ENCODE measurements around the gene MFAP4. TPM values are rescaled to one million over a fixed set of nuclear protein-coding genes. Genes with fewer than 3 reads are reported as not detected.

The MFAP4 gene
- total RNA-seq, 1 donor from 2014 or later: 0.93 TPM

DNA sequence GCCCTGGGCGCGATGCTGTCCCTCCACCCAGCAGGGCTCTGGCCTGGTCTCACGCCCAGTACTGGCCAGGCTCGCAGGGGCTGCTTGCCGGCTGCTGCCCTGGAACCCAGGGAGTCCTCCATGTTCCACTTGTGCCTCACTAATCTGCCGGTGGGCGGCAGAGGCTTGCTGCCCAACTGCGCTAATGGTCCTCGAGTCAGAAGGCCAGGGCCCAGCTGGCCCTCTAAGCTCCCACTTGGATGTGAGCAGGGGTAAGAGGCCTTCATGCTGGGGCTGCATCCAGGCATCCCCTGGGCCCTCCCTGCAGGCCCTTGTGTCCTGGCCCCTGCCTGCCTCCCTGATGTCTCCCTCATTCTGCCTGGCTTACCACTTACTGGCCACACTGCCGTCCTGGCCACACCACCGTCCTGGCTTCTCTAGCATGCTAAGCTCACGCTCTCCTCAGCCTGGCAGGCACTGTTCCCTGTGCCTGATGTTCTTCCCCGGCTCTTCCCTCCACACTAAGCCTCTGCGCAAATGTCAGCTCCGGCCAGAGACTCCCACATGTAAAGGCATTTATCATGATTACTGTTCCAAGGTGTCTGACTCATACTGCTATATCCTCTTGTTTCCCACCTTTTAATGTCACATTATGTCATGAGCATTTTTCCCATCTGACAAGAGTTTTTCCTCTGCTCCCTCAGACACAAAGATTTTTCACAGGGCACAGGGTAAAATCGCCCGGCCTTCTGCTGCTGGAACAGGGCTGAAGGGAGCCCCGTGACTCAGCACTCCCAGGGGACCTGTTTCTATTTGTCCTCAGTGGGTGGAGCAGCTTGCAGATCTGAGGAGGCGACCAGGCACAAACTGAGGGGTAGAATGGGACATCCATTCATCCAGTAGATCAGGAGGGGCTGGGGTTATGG is 40.4 kb downstream of the MFAP4 start:
- H3K27ac Mint-ChIP-seq (ENCODE audit: unreplicated experiment): peak overlapping the region; percentile 67
- H3K4me1 ChIP-seq (ENCODE audit: insufficient read depth, low read length): peaks cover 32% of the 10 kb centered on the region
- peak overlapping the region; percentile 64 for H3K4me2 ChIP-seq (ENCODE audit: low read length)
- no peaks in the 10 kb centered on the region for H4K20me1 ChIP-seq (ENCODE audit: insufficient read depth, low read length)
- FAIRE-seq (peak; percentile 95), DNase-seq (ENCODE audit: low read depth) (peak; percentile 94)
- H2AFZ ChIP-seq (ENCODE audit: low read depth, low read length): no peak overlapping the region
- no peaks in the 10 kb centered on the region for H3K27me3 Mint-ChIP-seq (ENCODE audit: low read depth, unreplicated experiment)
- no peaks in the 10 kb centered on the region for H3K9me3 Mint-ChIP-seq (ENCODE audit: unreplicated experiment)
- no peak overlapping the region for H3K4me3 ChIP-seq (ENCODE audit: insufficient read depth, low read depth, low read length)
- peaks cover 2% of the 10 kb centered on the region for H3K36me3 Mint-ChIP-seq (ENCODE audit: low read depth, unreplicated experiment)
- H3K4me3 Mint-ChIP-seq (ENCODE audit: unreplicated experiment): peak overlapping the region; percentile 4
- H3K36me3 ChIP-seq (ENCODE audit: insufficient read depth, low read length): no peaks in the 10 kb centered on the region
- peaks cover 17% of the 10 kb centered on the region for H3K4me1 Mint-ChIP-seq (ENCODE audit: low read depth, unreplicated experiment)
- H3K27ac ChIP-seq (ENCODE audit: low read depth, low read length): peak overlapping the region; percentile 77
- TF ChIP-seq EZH2 (IDR thresholded peaks at IDR 0.05; ENCODE audit: insufficient read depth, low read length): no peak
- TF ChIP-seq, protein P1, sequence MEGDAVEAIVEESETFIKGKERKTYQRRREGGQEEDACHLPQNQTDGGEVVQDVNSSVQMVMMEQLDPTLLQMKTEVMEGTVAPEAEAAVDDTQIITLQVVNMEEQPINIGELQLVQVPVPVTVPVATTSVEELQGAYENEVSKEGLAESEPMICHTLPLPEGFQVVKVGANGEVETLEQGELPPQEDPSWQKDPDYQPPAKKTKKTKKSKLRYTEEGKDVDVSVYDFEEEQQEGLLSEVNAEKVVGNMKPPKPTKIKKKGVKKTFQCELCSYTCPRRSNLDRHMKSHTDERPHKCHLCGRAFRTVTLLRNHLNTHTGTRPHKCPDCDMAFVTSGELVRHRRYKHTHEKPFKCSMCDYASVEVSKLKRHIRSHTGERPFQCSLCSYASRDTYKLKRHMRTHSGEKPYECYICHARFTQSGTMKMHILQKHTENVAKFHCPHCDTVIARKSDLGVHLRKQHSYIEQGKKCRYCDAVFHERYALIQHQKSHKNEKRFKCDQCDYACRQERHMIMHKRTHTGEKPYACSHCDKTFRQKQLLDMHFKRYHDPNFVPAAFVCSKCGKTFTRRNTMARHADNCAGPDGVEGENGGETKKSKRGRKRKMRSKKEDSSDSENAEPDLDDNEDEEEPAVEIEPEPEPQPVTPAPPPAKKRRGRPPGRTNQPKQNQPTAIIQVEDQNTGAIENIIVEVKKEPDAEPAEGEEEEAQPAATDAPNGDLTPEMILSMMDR (IDR thresholded peaks at IDR 0.05; ENCODE audit: insufficient read depth, low read depth, low read length): no peak
- H3K9ac ChIP-seq (ENCODE audit: low read length): peak overlapping the region; percentile 65
- H3K27me3 ChIP-seq (ENCODE audit: insufficient read depth, low read length): no peaks in the 10 kb centered on the region
- H3K9me3 ChIP-seq (ENCODE audit: insufficient read depth, low read depth, low read length): no peaks in the 10 kb centered on the region
- H3K79me2 ChIP-seq (ENCODE audit: insufficient read depth, low read length): no peaks in the 10 kb centered on the region

DNA sequence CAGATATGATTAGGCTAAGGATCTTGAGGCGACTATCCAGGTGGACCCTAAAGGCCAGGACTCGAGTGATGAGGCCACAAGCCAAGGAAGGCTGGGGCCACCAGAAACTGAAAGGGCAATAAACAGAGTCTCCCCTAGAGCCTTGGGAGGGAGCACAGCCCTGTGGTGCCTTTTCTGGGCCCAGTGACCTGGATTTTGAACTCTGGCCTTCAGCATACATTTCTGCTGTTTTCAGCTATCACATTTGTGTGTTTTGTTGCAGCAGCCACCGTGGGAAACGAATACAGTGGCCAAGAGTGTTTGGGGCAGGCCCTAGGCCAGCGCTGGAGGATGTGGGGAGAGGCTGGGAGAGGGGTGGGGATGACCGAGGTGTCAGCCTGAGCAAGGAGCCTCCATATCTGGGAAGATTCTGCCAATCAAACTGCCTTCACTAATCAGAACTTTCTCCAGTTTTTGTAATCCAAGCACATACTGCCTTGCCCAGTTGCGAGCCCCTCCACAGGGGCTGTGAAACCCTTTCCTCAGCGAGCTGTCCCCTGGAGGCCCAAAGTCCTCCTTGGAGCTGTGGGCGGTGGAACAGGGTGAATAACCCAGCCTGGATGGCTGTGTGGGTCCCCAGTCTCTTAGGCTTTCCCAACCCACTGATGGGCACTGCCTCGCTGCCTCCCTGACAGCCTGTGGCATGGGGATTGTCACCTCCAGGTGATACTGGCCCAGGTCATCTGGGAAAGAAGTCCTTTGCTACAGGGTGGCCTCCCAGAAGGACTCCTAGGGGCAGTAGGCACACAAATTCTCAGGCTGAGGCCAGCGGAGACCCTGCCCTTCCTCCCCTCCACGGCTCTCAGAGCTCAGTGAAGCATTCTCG is 41.3 kb downstream of the MFAP4 start:
- Histone ChIP-seq H3K4me1 (ENCODE audit: insufficient read depth, low read length) (peaks cover 32% of the 10 kb centered on the region), H3K27ac (ENCODE audit: low read depth, low read length) (peak overlapping the region; percentile 77), H3K4me3 (ENCODE audit: insufficient read depth, low read depth, low read length) (no peak overlapping the region), H2AFZ (ENCODE audit: low read depth, low read length) (no peak overlapping the region), H3K9me3 (ENCODE audit: insufficient read depth, low read depth, low read length) (no peaks in the 10 kb centered on the region), H3K27me3 (ENCODE audit: insufficient read depth, low read length) (no peaks in the 10 kb centered on the region), H3K4me2 (ENCODE audit: low read length) (peak overlapping the region; percentile 64), H3K79me2 (ENCODE audit: insufficient read depth, low read length) (no peaks in the 10 kb centered on the region), H3K9ac (ENCODE audit: low read length) (peak overlapping the region; percentile 65), H3K36me3 (ENCODE audit: insufficient read depth, low read length) (no peaks in the 10 kb centered on the region), H4K20me1 (ENCODE audit: insufficient read depth, low read length) (no peaks in the 10 kb centered on the region)
- TF ChIP-seq, protein P1 (IDR thresholded peaks at IDR 0.05; ENCODE audit: insufficient read depth, low read depth, low read length): no peak
- no peak for TF ChIP-seq EZH2 (IDR thresholded peaks at IDR 0.05; ENCODE audit: insufficient read depth, low read length)
- no peaks in the 10 kb centered on the region for H3K27me3 Mint-ChIP-seq (ENCODE audit: low read depth, unreplicated experiment)
- no peak for FAIRE-seq
- H3K27ac Mint-ChIP-seq (ENCODE audit: unreplicated experiment): no peak overlapping the region
- no peak for DNase-seq (ENCODE audit: low read depth)
- no peaks in the 10 kb centered on the region for H3K36me3 Mint-ChIP-seq (ENCODE audit: low read depth, unreplicated experiment)
- H3K4me3 Mint-ChIP-seq (ENCODE audit: unreplicated experiment): no peak overlapping the region
- H3K9me3 Mint-ChIP-seq (ENCODE audit: unreplicated experiment): no peaks in the 10 kb centered on the region
- peaks cover 21% of the 10 kb centered on the region for H3K4me1 Mint-ChIP-seq (ENCODE audit: low read depth, unreplicated experiment)

Measured in astrocyte (in vitro differentiated cells and primary cell).